Endothelial cell of umbilical vein (primary cell): ENCODE results near the gene NQO2. TPM values are rescaled to one million over a fixed set of nuclear protein-coding genes. Genes with fewer than 3 reads are reported as not detected.

Source experiments
- BruUV-seq: library from RNA; stranded (reverse); fragments of 400-500 nt; replicated peaks from 2 replicates; lab custom pipeline; 2021; lab: Mats Ljungman, UMichigan
- CTCF ChIA-PET: fragments of 300-600, 350-600 bp; sonication (Branson Sonifier 250); formaldehyde crosslinking; loops from one replicate; lab custom pipeline; 2021; ENCODE audit warnings: antibody characterized with exemption, inconsistent platforms; lab: Charles Lee
- POLR2A ChIA-PET: fragments of 300-600, 350-600 bp; sonication (Branson Sonifier 250); formaldehyde crosslinking; loops from one replicate; lab custom pipeline; 2021; ENCODE audit warnings: antibody characterized with exemption, inconsistent platforms; lab: Charles Lee
- DNase-seq: peaks from one replicate; pipeline ENCODE4 v3.0.0-alpha.2; 2011; ENCODE audit warnings: low read depth, low spot score
- FAIRE-seq: peaks from 2 replicates; lab custom pipeline; 2011; peaks lifted over from hg19 to GRCh38; lab: Jason Lieb, UNC
- H2AFZ ChIP-seq: 2 replicates; pipeline ENCODE4 v1.6.0; 2012; ENCODE audit warnings: low read depth, low read length, control low read depth, inconsistent platforms
- H3K27ac ChIP-seq: 2 replicates; pipeline ENCODE4 v1.5.1; 2011; ENCODE audit warnings: low read depth, mild to moderate bottlenecking, control low read depth, low read length, moderate library complexity; ENCODE audit not compliant: insufficient read depth
- H3K27me3 ChIP-seq, 2 experiments: 2 replicates each; pipeline versions ENCODE4 v1.6.0 to v1.6.1; 2011; ENCODE audit warnings: low read length in 2 of 2, mixed read lengths in 1 of 2; ENCODE audit not compliant: control insufficient read depth in 2 of 2, insufficient read depth in 2 of 2
- H3K36me3 ChIP-seq, 2 experiments: 2 replicates in 1 of 2; 3 replicates in 1 of 2; pipeline ENCODE4 v1.5.1; 2011; ENCODE audit warnings: low read length in 2 of 2, mild to moderate bottlenecking in 1 of 2, moderate library complexity in 1 of 2; ENCODE audit not compliant: control insufficient read depth in 2 of 2, insufficient read depth in 2 of 2; ENCODE audit errors: extremely low read depth in 1 of 2
- H3K4me1 ChIP-seq: 3 replicates; pipeline ENCODE4 v1.5.1; 2011; ENCODE audit warnings: mild to moderate bottlenecking, low read length; ENCODE audit not compliant: control insufficient read depth, insufficient read depth; ENCODE audit errors: extremely low read depth
- H3K4me2 ChIP-seq: 2 replicates; pipeline ENCODE4 v1.6.1; 2011; ENCODE audit warnings: low read length, control low read depth, mixed read lengths; ENCODE audit not compliant: insufficient read depth
- H3K4me3 ChIP-seq, 3 experiments: fragments of 200-600 bp in 1 of 3; sonication (generic), shearing (Covaris generic) in 1 of 3; replicated peaks in 1 of 3; 2 replicates each; pipeline ENCODE4 v1.5.1; 2011 to 2016; ENCODE audit warnings: control low read depth in 3 of 3, low read length in 3 of 3, mild to moderate bottlenecking in 2 of 3, inconsistent platforms in 1 of 3, low read depth in 1 of 3, moderate library complexity in 1 of 3; ENCODE audit not compliant: insufficient read depth in 1 of 3
- H3K79me2 ChIP-seq: 2 replicates; pipeline ENCODE4 v1.6.0; 2012; ENCODE audit warnings: low read length, inconsistent platforms; ENCODE audit not compliant: control insufficient read depth, insufficient read depth
- H3K9ac ChIP-seq: replicated peaks from 2 replicates; pipeline ENCODE3; 2011; ENCODE audit warnings: low read length, control low read depth; ENCODE audit not compliant: insufficient read depth; ENCODE audit errors: extremely low read depth
- H3K9me1 ChIP-seq: replicated peaks from 3 replicates; pipeline ENCODE4 v1.6.0; 2011; ENCODE audit warnings: mild to moderate bottlenecking, low read length; ENCODE audit not compliant: control insufficient read depth, insufficient read depth; ENCODE audit errors: extremely low read depth
- H3K9me3 ChIP-seq: replicated peaks from 2 replicates; pipeline ENCODE4 v1.5.1; 2012; ENCODE audit warnings: low read length, inconsistent platforms; ENCODE audit not compliant: control insufficient read depth, insufficient read depth
- H4K20me1 ChIP-seq: replicated peaks from 2 replicates; pipeline ENCODE3; 2011; ENCODE audit warnings: mild to moderate bottlenecking, low read length; ENCODE audit not compliant: control insufficient read depth, insufficient read depth; ENCODE audit errors: extremely low read depth
- CTCF ChIP-seq, 2 donors: IDR thresholded peaks; 1 replicate in 1 of 2; 2 replicates in 1 of 2; pipeline ENCODE4 v1.5.1; 2011; ENCODE audit warnings: low read length in 2 of 2, mild to moderate bottlenecking in 2 of 2, moderate library complexity in 2 of 2, control low read depth in 1 of 2, inconsistent platforms in 1 of 2, low read depth in 1 of 2; ENCODE audit not compliant: insufficient read depth in 1 of 2; ENCODE audit errors: extremely low read depth in 1 of 2
- EZH2 ChIP-seq: IDR thresholded peaks from 2 replicates; pipeline ENCODE4 v1.6.1; 2012; ENCODE audit warnings: borderline replicate concordance, low read depth, mild to moderate bottlenecking, moderate library complexity, low read length, inconsistent platforms; ENCODE audit not compliant: severe bottlenecking
- FOS ChIP-seq: IDR thresholded peaks from 2 replicates; pipeline ENCODE4 v1.6.1; 2011; ENCODE audit warnings: mild to moderate bottlenecking, low read length, moderate library complexity, borderline replicate concordance; ENCODE audit not compliant: insufficient read depth
- GATA2 ChIP-seq: IDR thresholded peaks from 2 replicates; pipeline ENCODE4 v1.7.0; 2011; ENCODE audit warnings: low read depth, mild to moderate bottlenecking, moderate library complexity, mixed read lengths, low read length; ENCODE audit not compliant: insufficient read length, insufficient read depth
- JUN ChIP-seq: IDR thresholded peaks from 2 replicates; pipeline ENCODE4 v1.6.1; 2011; ENCODE audit warnings: borderline replicate concordance, low read depth; ENCODE audit not compliant: insufficient read length, insufficient read depth
- MYC ChIP-seq: IDR thresholded peaks from one replicate; pipeline ENCODE4 v1.6.1; 2011; ENCODE audit warnings: mild to moderate bottlenecking, low read depth, low read length
- POLR2A ChIP-seq: IDR thresholded peaks from 2 replicates; pipeline ENCODE4 v1.6.1; 2012; ENCODE audit warnings: low read depth, mild to moderate bottlenecking, control low read depth, low read length
- POLR2AphosphoS5 ChIP-seq: IDR thresholded peaks from 2 replicates; pipeline ENCODE4 v1.6.1; 2012; ENCODE audit warnings: low read depth, mild to moderate bottlenecking, control low read depth, low read length, moderate library complexity; ENCODE audit not compliant: insufficient read depth
- dilution Hi-C: fragments of 300-500 bp; cut with MboI; formaldehyde crosslinking; loops from one replicate; pipeline ENCODE4 v1.15.0; 2019; ENCODE audit warnings: low sequenced_read_pairs; ENCODE audit not compliant: extremely low pct_ligation_motif_present
- intact Hi-C: fragments of 100-400 bp; cut with micrococcal nuclease; formaldehyde crosslinking; loops from one replicate; pipeline ENCODE4 v1.10.0; 2022
- polyA plus RNA-seq, 4 experiments: library from polyadenylated mRNA; depleted of rRNA in 3 of 4; stranded (reverse) in 3 of 4; unstranded in 1 of 4; fragments of >200 nt; gene quantifications; 2 replicates each; pipeline versions ENCODE4 v1.2.1 to v1.2.3, GENCODE V29; 2011 to 2012; ENCODE audit warnings: missing spikeins in 1 of 4
- total RNA-seq: library from RNA; stranded (reverse); gene quantifications from 2 replicates; pipeline ENCODE4 v1.2.3, GENCODE V29; 2021
- TF ChIP-seq, protein P1 (sequence below): IDR thresholded peaks from 2 replicates; pipeline ENCODE4 v1.6.1; 2011; ENCODE audit not compliant: insufficient read depth, insufficient read length

NQO2 gene
- total and polyA plus RNA-seq, 2 donors (not counting 3 experiments of a cell fraction or from before 2014, with no cell fraction given), result 27.6 to 48.0 TPM

- Histone ChIP-seq H3K9ac (no peak overlapping the region), H3K4me1 (peaks cover 9% of the 10 kb centered on the region), H3K79me2 (no peaks in the 10 kb centered on the region), H2AFZ (peak overlapping the region; percentile 100), H3K9me1 (no peaks in the 10 kb centered on the region), H3K27ac (no peak overlapping the region), H3K36me3 (no peaks in the 10 kb centered on the region), H3K27me3 (peaks cover 3 to 8% of the 10 kb centered on the region in 2 experiments), H3K4me3 (no peak overlapping the region), H4K20me1 (no peaks in the 10 kb centered on the region), H3K9me3 (no peaks in the 10 kb centered on the region), H3K4me2 (no peak overlapping the region)
- FAIRE-seq (no peak), DNase-seq (no peak)
- ChIA-PET CTCF (interaction anchor here (8.9 kb wide), 1 partner anchor 53 kb away, joined by 126 read pairs; the partner anchor contains the start of gene NQO2), POLR2A (no interaction called here)
- TF ChIP-seq POLR2AphosphoS5, result no peak
- no peak for TF ChIP-seq FOS
- TF ChIP-seq MYC, result no peak
- TF ChIP-seq GATA2, result no peak
- no peak for TF ChIP-seq POLR2A
- TF ChIP-seq CTCF (IDR thresholded peaks at IDR 0.05; ENCODE audit: extremely low read depth in 1 of 2, insufficient read depth in 1 of 2, low read depth in 1 of 2, low read length in 2 of 2), result no peak
- TF ChIP-seq, protein P1, sequence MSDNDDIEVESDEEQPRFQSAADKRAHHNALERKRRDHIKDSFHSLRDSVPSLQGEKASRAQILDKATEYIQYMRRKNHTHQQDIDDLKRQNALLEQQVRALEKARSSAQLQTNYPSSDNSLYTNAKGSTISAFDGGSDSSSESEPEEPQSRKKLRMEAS, result no peak
- TF ChIP-seq JUN, result no peak
- no peak for TF ChIP-seq EZH2
- BruUV-seq, result no TSS peak
- dilution Hi-C loops (no loop called here), intact Hi-C loops (loop anchor here (1.0 kb wide), 3 partner anchors 29 to 206 kb away; partner anchors contain the start of gene NQO2)
Measured at GRCh38 chr6:3052481-3053230, 53.0 kb downstream of the NQO2 start.
